NCI-H446 (cell line): ENCODE measurements around the gene CXCR6.
A peak's percentile ranks its signal among the peaks of the same experiment; 100 is the strongest.

Experiments used
- DNase-seq, 2 experiments: peaks; one replicate each; lab custom pipeline; 2025; lab: John Stamatoyannopoulos, UW

The CXCR6 gene

DNA sequence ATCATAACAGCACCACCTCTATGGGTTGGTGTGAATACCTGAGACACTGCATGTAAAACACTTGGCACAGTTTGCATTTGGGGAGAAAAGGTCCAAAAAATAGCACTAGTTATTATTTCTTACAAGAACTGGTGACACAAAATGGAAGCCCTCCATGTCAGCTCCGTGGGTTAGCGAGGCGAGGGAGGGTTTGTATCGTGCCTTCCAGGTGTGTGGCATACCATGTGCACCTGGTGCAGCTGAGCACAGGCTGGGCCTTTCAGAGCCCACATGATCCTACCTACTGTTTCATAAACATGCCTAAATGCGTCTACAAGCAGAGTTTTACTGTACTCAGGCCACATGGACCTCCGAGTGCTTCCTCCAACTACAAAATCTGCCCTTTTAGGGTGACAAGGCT lies 5.6 kb downstream of the CXCR6 start:
- DNase-seq = no peak

GRCh38 chr3:45949432-45949831 lies 6.2 kb downstream of the CXCR6 start:
- no peak for DNase-seq

- no peak for DNase-seq
Measured at GRCh38 chr3:45950131-45950530, 6.9 kb downstream of the CXCR6 start.

- no peak for DNase-seq
Measured at GRCh38 chr3:45950686-45951600, 7.7 kb downstream of the CXCR6 start.

DNA sequence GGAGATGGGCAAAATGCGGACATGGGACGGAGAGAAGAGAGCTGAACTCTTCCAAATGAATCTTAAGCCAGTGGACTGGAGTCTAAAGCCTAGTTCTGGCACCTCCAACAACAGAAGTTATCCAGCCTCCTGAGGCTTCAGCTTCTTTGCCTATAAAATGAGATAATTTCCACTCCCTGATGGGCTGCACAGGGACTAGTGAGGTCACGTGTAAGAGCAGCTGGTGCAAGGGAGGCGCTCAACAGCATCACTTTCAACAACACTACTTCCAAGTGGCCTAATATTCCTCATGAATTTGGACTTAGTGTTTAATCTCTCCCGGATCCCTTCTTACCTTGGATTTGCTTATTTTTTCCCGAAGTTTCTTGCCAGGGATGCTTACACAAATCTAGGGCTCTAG lies 8.7 kb downstream of the CXCR6 start:
- no peak for DNase-seq

DNA sequence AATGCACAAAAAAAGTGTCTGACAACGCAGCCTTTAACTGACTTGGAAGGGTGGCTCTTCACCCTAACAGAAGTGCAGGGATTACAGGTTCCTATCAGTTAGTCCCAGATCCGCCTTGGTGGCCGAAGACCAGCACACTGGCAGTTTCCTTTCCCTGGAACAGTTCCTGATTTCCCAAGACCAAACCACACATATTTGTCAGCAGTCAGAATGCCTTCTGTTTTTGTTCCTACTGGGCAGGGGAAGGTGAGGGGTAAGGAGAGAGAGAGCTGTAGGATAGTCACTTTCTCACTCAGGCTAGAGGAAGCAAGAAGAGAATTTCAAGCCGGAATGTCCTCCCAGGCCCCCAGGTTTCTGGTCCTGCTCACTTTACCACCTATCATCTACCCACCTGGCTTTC lies 9.2 kb downstream of the CXCR6 start:
- no peak for DNase-seq

DNA sequence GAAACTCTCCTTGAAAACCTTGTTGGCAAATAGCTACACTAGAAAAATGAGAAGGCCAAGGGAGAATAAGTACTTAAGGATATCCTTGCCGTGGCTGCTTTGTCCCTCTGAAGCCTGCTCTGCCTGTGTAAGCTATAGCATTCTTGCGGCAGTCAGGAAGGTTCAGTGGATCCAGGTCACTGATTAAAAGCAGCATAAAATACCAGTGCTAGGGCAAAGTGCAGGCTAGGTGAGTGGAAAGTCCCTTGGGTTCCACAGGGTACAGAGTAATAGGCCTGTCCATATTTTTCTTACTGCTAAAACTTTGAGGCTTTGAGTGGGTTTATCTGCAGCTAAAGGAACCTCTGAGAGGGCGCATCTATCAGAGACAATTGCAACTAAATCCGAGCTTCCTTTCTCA lies 10.3 kb downstream of the CXCR6 start:
- DNase-seq = no peak

DNA sequence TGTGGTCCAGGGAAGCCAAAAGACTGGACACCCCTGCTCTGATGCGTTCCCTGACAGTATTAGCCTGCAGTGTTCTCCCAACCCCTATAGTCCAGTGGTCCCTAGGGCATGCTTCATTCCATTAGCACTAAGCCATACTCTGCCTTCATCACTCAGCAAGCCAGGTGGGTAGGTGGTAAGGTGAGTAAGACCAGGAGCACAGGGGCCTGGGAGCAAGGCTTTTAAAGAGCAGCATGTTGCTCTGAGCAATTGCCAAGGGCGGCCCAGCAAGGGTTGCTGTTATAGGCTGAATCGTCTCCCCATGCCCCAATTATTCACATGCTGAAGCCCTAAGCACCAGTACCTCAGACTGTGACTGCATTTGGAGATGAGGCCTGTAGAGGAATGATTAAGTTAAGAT lies 11.0 kb downstream of the CXCR6 start:
- DNase-seq = no peak

- no peak for DNase-seq
Measured at GRCh38 chr3:45955017-45955647, 11.9 kb downstream of the CXCR6 start.

- no peak for DNase-seq
Measured at GRCh38 chr3:45955706-45956105, 12.4 kb downstream of the CXCR6 start.

GRCh38 chr3:45957586-45957985 lies 14.3 kb downstream of the CXCR6 start:
- no peak for DNase-seq

- no peak for DNase-seq
Measured at GRCh38 chr3:45958321-45958791, 15.1 kb downstream of the CXCR6 start.

DNA sequence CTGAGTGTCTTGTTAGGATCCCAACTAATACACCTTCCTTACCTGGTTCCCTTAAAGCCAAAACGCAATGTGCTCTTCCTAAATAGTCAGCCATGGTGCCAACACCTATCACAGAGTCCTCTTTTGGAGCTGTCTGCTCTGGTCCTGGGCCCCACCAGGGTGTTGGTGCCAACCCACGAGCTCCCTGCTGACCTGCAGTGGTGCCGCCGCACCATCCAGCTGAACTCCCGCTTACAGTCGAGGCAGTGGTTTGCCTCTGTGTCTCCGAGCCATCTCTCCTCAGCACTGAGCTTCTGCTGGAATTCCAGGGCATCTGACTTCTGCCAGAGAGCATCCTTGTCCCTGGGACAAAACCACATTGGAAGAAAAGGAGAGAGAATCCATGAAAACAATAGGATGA lies 15.9 kb downstream of the CXCR6 start:
- no peak for DNase-seq

DNA sequence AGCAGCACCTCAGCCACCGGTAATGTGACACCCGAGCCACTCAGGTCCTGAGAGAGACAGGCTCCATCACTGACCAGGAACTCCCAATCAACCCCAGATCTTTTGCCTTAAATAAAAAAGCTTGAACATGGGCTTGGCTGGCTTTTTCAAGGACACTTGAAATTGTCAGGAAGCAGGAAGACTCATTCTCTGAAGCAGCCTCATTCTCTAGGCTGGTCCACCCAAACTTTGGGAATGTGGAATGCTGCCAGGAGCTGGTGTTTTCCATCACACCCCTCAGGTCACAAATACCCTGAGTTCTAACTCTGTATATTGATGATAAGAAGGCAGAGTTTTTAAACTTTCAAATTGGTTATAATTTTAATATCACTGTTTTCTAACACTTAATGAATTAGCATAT lies 17.0 kb downstream of the CXCR6 start:
- no peak for DNase-seq

GRCh38 chr3:45962033-45962432 lies 18.8 kb downstream of the CXCR6 start:
- DNase-seq = no peak

GRCh38 chr3:45964139-45964538 lies 20.9 kb downstream of the CXCR6 start:
- no peak for DNase-seq

DNA sequence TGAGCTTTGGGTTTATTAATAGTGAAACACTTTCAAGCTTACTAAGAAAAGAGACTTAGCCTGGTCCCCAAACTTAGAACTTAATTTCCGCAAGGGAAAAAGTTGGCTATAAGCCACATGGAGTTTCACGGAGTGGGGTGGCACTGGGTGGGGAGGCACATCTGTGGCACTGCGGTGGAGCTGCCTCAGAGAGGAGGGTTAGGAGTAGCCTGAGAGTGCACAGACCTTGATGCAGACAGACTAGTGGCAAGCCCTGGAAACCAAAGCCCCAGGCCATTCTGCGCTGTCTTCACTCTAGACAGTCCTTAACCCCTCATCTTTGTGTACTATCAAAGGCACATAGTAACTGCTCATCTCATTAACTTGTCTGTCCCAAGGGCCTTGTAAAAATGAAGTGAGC lies 22.0 kb downstream of the CXCR6 start:
- no peak for DNase-seq

DNA sequence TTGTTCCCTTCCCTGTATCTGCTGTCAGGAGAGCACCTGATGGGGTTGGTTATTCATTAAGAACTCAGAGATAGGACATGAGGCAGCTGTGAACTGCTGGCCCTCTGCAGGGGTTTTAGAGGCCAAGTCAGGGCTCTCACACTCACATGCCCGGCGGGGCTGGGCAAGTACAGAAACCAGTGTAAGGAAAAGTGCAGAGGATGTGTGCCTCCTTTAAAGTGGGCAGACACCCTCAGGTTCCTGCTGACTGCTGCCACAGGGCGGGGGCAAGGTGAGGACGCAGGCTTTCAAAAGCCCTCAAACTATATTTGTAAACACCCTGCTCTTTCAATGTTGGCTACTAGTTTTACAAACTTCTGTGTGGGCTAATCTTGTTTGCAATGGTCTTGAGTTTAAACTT lies 22.4 kb downstream of the CXCR6 start:
- no peak for DNase-seq

DNA sequence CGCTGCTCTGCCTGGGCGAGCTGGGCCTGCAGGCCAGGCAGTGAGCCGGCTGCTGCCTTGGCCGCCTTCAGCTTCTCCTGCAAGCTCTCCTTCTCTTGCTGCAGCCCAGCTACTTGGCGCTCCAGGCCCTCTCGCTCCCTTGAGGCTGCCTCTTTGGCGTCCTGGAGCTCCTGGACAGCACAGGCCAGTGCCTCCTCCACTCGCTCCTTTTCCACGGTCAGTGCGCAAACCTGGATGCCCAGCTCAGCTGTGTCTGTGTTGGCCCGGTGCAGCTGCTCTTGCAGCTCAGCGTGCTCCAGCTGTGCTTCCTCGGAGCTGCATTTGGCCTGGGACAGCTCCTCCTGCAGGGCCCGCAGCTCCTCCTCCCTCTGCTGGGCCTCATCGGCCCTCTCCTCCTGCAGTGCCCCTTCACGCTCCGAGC lies 23.1 kb downstream of the CXCR6 start:
- no peak for DNase-seq

DNA sequence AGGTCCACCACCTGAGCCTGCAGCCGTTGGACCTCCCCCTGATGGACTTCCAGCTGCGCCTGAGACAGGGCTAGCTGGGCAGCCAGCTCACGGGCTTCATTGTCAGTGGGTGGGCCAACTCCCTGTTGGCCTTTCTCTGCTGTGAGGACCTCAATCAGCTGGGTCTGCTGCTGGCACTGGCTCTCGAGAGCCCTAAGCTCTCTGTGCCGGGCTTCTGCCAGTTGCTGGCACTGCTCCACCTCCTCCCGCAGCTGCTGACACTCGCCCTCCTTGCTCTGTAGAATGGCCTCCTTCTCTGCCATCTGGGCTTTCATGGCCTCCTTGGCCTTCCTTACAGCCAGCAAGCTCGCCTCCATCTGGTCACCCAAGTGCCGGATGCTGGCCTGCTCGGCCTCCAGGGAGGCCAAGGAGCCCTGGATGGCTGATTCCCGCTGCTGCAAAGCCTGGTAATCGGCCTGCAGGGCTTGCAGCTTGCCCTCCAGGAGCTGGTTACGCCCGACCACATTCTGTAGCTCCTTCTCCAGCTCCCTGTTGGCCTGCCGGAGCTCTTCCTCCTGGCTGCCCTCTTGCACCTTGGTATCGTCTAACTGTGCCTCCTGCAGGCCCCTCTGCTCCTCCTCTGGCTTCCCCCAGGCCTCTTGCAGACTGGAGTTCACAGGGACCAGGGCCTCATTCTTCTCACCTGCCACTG lies 23.8 kb downstream of the CXCR6 start:
- peak in 1 of 2 experiments; percentile 55 for DNase-seq

DNA sequence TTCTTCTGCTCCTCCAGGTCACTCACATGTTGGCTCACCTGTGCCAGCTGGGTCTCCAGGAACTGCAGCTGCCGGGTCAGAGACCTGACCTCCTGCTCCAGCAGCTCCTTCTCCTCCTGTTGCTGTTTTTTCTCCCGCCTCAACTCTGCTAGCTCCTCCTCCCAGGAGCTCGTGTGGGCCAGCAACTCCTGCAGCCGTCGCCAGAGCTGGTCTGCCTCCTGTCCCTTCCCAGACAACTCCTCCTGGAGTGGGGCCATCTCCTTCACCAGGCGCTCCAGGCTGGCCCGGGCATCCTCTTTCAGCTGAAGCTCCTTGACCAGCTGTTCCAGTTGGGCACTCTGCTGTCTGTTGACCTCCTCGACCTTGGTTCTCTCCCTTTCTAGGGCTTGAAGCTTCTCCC lies 24.5 kb downstream of the CXCR6 start:
- DNase-seq = no peak

DNA sequence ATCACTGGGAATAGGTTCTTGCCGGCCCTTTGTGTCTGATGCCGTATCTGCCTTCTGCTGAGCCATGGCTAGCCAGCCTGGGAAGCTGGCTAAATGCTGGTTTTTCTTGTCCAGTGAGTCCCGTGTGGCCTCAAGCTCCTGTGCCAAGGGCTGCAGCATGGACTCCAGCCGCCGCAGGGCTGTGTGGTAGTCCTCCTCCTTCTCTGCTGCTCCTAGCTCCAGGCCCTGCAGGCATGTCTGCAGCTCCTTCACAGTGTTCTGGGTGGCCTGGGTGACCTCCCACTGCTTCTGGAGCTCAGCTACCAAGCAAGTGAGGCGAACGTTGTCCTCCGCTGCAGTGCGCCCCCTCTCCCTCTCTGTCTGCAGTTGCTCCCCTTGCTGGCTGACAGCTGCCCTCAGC lies 24.9 kb downstream of the CXCR6 start:
- no peak for DNase-seq

GRCh38 chr3:45968706-45969105 lies 25.4 kb downstream of the CXCR6 start:
- no peak for DNase-seq
